ENCODE measurements around the gene TRAK1.

TRAK1 gene

DNA sequence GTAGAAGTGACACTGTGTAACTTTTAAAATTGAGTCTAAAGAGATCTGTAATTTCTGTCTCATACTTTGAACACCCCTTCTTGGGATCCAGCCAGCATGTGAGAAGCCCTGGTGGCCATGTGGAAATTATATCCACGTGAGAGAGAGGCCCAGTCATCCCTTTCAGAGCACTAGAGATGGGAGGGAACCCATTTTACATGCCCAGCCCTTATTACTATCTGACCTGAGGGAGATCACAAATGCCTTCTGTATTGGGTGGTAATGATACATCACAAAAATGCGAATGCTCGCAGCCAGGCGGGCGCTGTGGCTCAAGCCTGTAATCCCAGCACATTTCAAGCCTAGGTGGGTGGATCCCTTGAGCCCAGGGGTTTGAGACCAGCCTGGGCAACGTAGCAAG lies 27.3 kb upstream of the TRAK1 start:
- TF ChIP-seq EZH2phosphoT487 (IDR thresholded peaks at IDR 0.05; ENCODE audit: low read length) (no peak), EZH2 (optimal IDR thresholded peaks at IDR 0.05; ENCODE audit: low read depth, low read length) (no peak)
- TF ChIP-seq, protein P1, sequence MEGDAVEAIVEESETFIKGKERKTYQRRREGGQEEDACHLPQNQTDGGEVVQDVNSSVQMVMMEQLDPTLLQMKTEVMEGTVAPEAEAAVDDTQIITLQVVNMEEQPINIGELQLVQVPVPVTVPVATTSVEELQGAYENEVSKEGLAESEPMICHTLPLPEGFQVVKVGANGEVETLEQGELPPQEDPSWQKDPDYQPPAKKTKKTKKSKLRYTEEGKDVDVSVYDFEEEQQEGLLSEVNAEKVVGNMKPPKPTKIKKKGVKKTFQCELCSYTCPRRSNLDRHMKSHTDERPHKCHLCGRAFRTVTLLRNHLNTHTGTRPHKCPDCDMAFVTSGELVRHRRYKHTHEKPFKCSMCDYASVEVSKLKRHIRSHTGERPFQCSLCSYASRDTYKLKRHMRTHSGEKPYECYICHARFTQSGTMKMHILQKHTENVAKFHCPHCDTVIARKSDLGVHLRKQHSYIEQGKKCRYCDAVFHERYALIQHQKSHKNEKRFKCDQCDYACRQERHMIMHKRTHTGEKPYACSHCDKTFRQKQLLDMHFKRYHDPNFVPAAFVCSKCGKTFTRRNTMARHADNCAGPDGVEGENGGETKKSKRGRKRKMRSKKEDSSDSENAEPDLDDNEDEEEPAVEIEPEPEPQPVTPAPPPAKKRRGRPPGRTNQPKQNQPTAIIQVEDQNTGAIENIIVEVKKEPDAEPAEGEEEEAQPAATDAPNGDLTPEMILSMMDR (IDR thresholded peaks at IDR 0.05; ENCODE audit: low read length): no peak
- Histone ChIP-seq H3K4me3 (ENCODE audit: low read length) (no peak overlapping the region), H3K9ac (ENCODE audit: low read length) (no peak overlapping the region), H4K20me1 (ENCODE audit: insufficient read depth, low read length) (no peaks in the 10 kb centered on the region), H3K9me2 (replicated peaks; ENCODE audit: insufficient read depth, low read length) (no peaks in the 10 kb centered on the region), H3K79me2 (ENCODE audit: low read length) (peaks cover 79% of the 10 kb centered on the region), H3K36me3 (replicated peaks; ENCODE audit: insufficient read depth, low read length) (no peaks in the 10 kb centered on the region; the same call in 1 of the 2 replicates), H3K27me3 (replicated peaks; ENCODE audit: insufficient read depth, low read length) (no peaks in the 10 kb centered on the region), H3K4me2 (ENCODE audit: low read depth, low read length) (no peak overlapping the region), H3K9me3 (replicated peaks; ENCODE audit: insufficient read depth, low read length) (no peaks in the 10 kb centered on the region), H3F3A (ENCODE audit: insufficient read depth, low read length) (peaks cover 9% of the 10 kb centered on the region; the same call in 1 of the 2 replicates), H3K4me1 (ENCODE audit: low read length) (peaks cover 24% of the 10 kb centered on the region), H3K27ac (ENCODE audit: low read length) (no peak overlapping the region), H2AFZ (ENCODE audit: low read length) (no peak overlapping the region)
- DNase-seq: no peak

DNA sequence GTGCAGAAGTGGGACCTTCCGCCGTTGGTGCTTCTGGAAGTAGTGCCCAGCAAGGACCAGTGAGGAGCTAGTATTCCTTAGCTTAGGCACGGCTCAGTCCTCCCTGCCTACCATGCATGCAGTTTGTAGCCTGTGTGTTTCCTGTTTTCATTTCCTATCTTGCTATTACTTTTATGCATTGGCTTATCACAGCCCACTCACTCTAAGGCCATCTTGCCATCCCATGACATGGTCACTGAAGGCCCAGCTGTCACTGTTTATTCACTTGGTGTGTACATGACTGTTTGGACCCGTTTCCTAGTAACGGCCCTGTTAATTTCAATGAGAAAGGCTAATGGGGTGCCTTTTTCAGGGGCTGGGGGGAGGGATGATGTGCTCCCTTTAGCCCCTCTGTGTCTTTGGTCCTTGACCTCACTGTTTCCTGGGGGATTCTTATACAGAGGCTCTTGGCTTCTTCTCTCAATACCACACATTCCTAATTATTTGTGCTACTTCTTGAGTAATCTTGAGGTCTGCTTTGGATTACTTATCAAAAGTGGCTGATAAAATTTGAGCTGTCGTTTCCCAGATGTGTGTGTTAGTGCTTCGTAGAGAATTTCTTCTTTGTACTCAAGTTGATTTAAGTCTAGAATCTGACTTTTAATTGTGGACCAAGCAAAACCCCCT lies 24.5 kb upstream of the TRAK1 start:
- Histone ChIP-seq H2AFZ (ENCODE audit: low read length) (no peak overlapping the region), H3F3A (ENCODE audit: insufficient read depth, low read length) (peaks cover 11% of the 10 kb centered on the region; the same call in 1 of the 2 replicates), H3K27ac (ENCODE audit: low read length) (peak overlapping the region; percentile 84), H3K4me1 (ENCODE audit: low read length) (peaks cover 34% of the 10 kb centered on the region), H3K27me3 (replicated peaks; ENCODE audit: insufficient read depth, low read length) (no peaks in the 10 kb centered on the region), H3K79me2 (ENCODE audit: low read length) (peaks cover 81% of the 10 kb centered on the region), H4K20me1 (ENCODE audit: insufficient read depth, low read length) (no peaks in the 10 kb centered on the region), H3K9me2 (replicated peaks; ENCODE audit: insufficient read depth, low read length) (no peaks in the 10 kb centered on the region), H3K4me2 (ENCODE audit: low read depth, low read length) (peak overlapping the region; percentile 48), H3K4me3 (ENCODE audit: low read length) (peak overlapping the region; percentile 4; the same call in 1 of the 2 replicates), H3K9ac (ENCODE audit: low read length) (peak overlapping the region; percentile 65), H3K36me3 (replicated peaks; ENCODE audit: insufficient read depth, low read length) (no peaks in the 10 kb centered on the region), H3K9me3 (replicated peaks; ENCODE audit: insufficient read depth, low read length) (no peaks in the 10 kb centered on the region)
- TF ChIP-seq EZH2 (optimal IDR thresholded peaks at IDR 0.05; ENCODE audit: low read depth, low read length): no peak
- TF ChIP-seq, protein P1 (IDR thresholded peaks at IDR 0.05; ENCODE audit: low read length): no peak
- no peak for TF ChIP-seq EZH2phosphoT487 (IDR thresholded peaks at IDR 0.05; ENCODE audit: low read length)
- DNase-seq: no peak

DNA sequence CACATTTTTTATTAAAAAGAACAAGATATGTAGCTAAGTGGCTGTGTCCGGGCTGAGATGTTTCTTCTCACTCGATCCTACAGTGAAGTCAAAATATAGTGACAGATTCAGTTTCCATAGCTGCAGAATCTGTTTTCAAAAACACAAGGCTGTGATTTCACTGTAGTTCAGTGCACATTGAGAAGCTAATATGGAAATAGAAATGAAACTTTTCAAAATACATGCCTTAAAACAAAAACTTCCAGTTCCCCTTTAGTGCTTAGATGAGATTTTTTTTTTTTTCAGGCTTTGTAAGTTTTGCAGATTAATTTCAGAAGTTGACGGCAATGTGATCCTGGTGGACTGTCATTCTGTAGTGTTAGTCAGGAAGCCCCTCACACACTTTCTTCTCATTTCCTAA lies 23.8 kb upstream of the TRAK1 start:
- Histone ChIP-seq H3K4me1 (ENCODE audit: low read length) (peaks cover 39% of the 10 kb centered on the region), H3K27ac (ENCODE audit: low read length) (peak overlapping the region; percentile 84), H3K4me3 (ENCODE audit: low read length) (0 out of 2 replicates have a peak overlapping the region, but pooled peaks have one; percentile 4), H3K79me2 (ENCODE audit: low read length) (peaks cover 77% of the 10 kb centered on the region), H3K9ac (ENCODE audit: low read length) (peak overlapping the region; percentile 65), H3F3A (ENCODE audit: insufficient read depth, low read length) (peaks cover 16% of the 10 kb centered on the region), H2AFZ (ENCODE audit: low read length) (no peak overlapping the region), H4K20me1 (ENCODE audit: insufficient read depth, low read length) (no peaks in the 10 kb centered on the region), H3K9me3 (replicated peaks; ENCODE audit: insufficient read depth, low read length) (no peaks in the 10 kb centered on the region), H3K4me2 (ENCODE audit: low read depth, low read length) (peak overlapping the region; percentile 48), H3K36me3 (replicated peaks; ENCODE audit: insufficient read depth, low read length) (no peaks in the 10 kb centered on the region), H3K9me2 (replicated peaks; ENCODE audit: insufficient read depth, low read length) (no peaks in the 10 kb centered on the region), H3K27me3 (replicated peaks; ENCODE audit: insufficient read depth, low read length) (no peaks in the 10 kb centered on the region)
- peak; percentile 71 for DNase-seq
- TF ChIP-seq EZH2 (optimal IDR thresholded peaks at IDR 0.05; ENCODE audit: low read depth, low read length) (no peak), EZH2phosphoT487 (IDR thresholded peaks at IDR 0.05; ENCODE audit: low read length) (no peak)
- TF ChIP-seq, protein P1 (IDR thresholded peaks at IDR 0.05; ENCODE audit: low read length): no peak

Data from MM.1S (cell line).